H9 (cell line): ENCODE results near the gene NGDN. TPM values are rescaled to one million over a fixed set of nuclear protein-coding genes. Genes with fewer than 3 reads are reported as not detected.

Experiments
- DNase-seq: peaks from one replicate; pipeline ENCODE4 v3.0.0-alpha.2; 2017
- H2AFZ ChIP-seq: one replicate; pipeline ENCODE4 v1.6.1; 2013; ENCODE audit warnings: mild to moderate bottlenecking, low read length, control low read depth, moderate library complexity
- H2AK5ac ChIP-seq: 2 replicates; pipeline ENCODE4 v1.6.1; 2013; ENCODE audit warnings: low read length, control low read depth, mixed read lengths; ENCODE audit not compliant: insufficient read length
- H2BK120ac ChIP-seq: one replicate; pipeline ENCODE4 v1.6.1; 2013; ENCODE audit warnings: low read depth, mild to moderate bottlenecking, low read length, control low read depth, inconsistent platforms; ENCODE audit not compliant: poor library complexity, severe bottlenecking
- H2BK12ac ChIP-seq: 2 replicates; pipeline ENCODE4 v1.6.1; 2013; ENCODE audit warnings: low read length, control low read depth, mixed read lengths, low read depth; ENCODE audit not compliant: insufficient read length
- H2BK15ac ChIP-seq: 2 replicates; pipeline ENCODE4 v1.6.1; 2013; ENCODE audit warnings: low read depth, low read length, control low read depth
- H2BK20ac ChIP-seq: one replicate; pipeline ENCODE4 v1.6.1; 2013; ENCODE audit warnings: low read depth, mild to moderate bottlenecking, low read length, control low read depth, inconsistent platforms; ENCODE audit not compliant: poor library complexity, severe bottlenecking
- H2BK5ac ChIP-seq: 2 replicates; pipeline ENCODE4 v1.6.1; 2013; ENCODE audit warnings: low read length, control low read depth, mixed read lengths; ENCODE audit not compliant: insufficient read length
- H3K14ac ChIP-seq: 2 replicates; pipeline ENCODE4 v1.6.1; 2013; ENCODE audit warnings: low read length, control low read depth; ENCODE audit not compliant: insufficient read depth
- H3K18ac ChIP-seq: 2 replicates; pipeline ENCODE4 v1.6.1; 2013; ENCODE audit warnings: low read depth, mild to moderate bottlenecking, mixed read lengths, low read length, control low read depth; ENCODE audit not compliant: insufficient read length
- H3K23ac ChIP-seq: 2 replicates; pipeline ENCODE4 v1.6.1; 2013; ENCODE audit warnings: low read length, control low read depth, mixed read lengths, low read depth; ENCODE audit not compliant: insufficient read length
- H3K23me2 ChIP-seq: 2 replicates; pipeline ENCODE4 v1.6.1; 2013; ENCODE audit warnings: low read depth, mild to moderate bottlenecking, mixed read lengths, low read length, control low read depth; ENCODE audit not compliant: insufficient read length, poor library complexity, severe bottlenecking
- H3K27ac ChIP-seq: 2 replicates; pipeline ENCODE4 v1.5.1; 2013; ENCODE audit warnings: low read length, control low read depth, mixed read lengths, low read depth; ENCODE audit not compliant: insufficient read length
- H3K27me3 ChIP-seq: 2 replicates; pipeline ENCODE4 v1.6.1; 2013; ENCODE audit warnings: low read length, control low read depth, inconsistent platforms; ENCODE audit not compliant: insufficient read depth
- H3K4ac ChIP-seq: 2 replicates; pipeline ENCODE4 v1.6.1; 2013; ENCODE audit warnings: low read depth, mild to moderate bottlenecking, control low read depth, inconsistent platforms, low read length, moderate library complexity
- H3K4me1 ChIP-seq: 2 replicates; pipeline ENCODE4 v1.6.1; 2013; ENCODE audit warnings: low read length, control low read depth, inconsistent platforms; ENCODE audit not compliant: insufficient read depth
- H3K4me2 ChIP-seq: 2 replicates; pipeline ENCODE4 v1.6.1; 2013; ENCODE audit warnings: low read length, control low read depth, mixed read lengths; ENCODE audit not compliant: insufficient read length, insufficient read depth
- H3K56ac ChIP-seq: 2 replicates; pipeline ENCODE4 v1.6.1; 2013; ENCODE audit warnings: low read depth, mild to moderate bottlenecking, mixed read lengths, low read length, control low read depth; ENCODE audit not compliant: insufficient read length
- H3K79me1 ChIP-seq: 2 replicates; pipeline ENCODE4 v1.6.1; 2013; ENCODE audit warnings: low read depth, mild to moderate bottlenecking, moderate library complexity, low read length, control low read depth, inconsistent platforms; ENCODE audit not compliant: insufficient read depth, poor library complexity, severe bottlenecking
- H3K79me2 ChIP-seq: 2 replicates; pipeline ENCODE4 v1.6.1; 2013; ENCODE audit warnings: low read length, control low read depth, inconsistent platforms; ENCODE audit not compliant: insufficient read depth
- H3K9ac ChIP-seq: 2 replicates; pipeline ENCODE4 v1.6.1; 2013; ENCODE audit warnings: low read length, control low read depth, mixed read lengths; ENCODE audit not compliant: insufficient read length; ENCODE audit errors: extremely low read depth
- H3K9me3 ChIP-seq: one replicate; pipeline ENCODE4 v1.6.1; 2013; ENCODE audit warnings: low read depth, low read length, inconsistent platforms; ENCODE audit not compliant: control insufficient read depth
- H3T11ph ChIP-seq: one replicate; pipeline ENCODE4 v1.6.1; 2013; ENCODE audit warnings: mild to moderate bottlenecking, low read length, control low read depth, inconsistent platforms
- H4K20me1 ChIP-seq: one replicate; pipeline ENCODE4 v1.6.1; 2013; ENCODE audit not compliant: control insufficient read depth, insufficient read length, insufficient read depth
- H4K5ac ChIP-seq: 2 replicates; pipeline ENCODE4 v1.6.1; 2013; ENCODE audit warnings: low read depth, mild to moderate bottlenecking, mixed read lengths, low read length, control low read depth; ENCODE audit not compliant: insufficient read length
- H4K8ac ChIP-seq: replicated peaks from 2 replicates; pipeline ENCODE4 v1.6.1; 2013; ENCODE audit warnings: low read length, control low read depth, mixed read lengths, low read depth; ENCODE audit not compliant: insufficient read length
- H4K91ac ChIP-seq: 2 replicates; pipeline ENCODE4 v1.6.1; 2013; ENCODE audit warnings: low read depth, mild to moderate bottlenecking, moderate library complexity, mixed read lengths, low read length, control low read depth; ENCODE audit not compliant: insufficient read length
- H3K27ac Mint-ChIP-seq, 3 experiments: 2 replicates in 2 of 3; 3 replicates in 1 of 3; pipeline ENCODE4 v1.8.0; 2020 to 2021; ENCODE audit warnings: mixed read lengths in 3 of 3, mild to moderate bottlenecking in 1 of 3, moderate library complexity in 1 of 3
- H3K27me3 Mint-ChIP-seq: 2 replicates; pipeline ENCODE4 v1.8.0; 2021; ENCODE audit warnings: low read depth, mild to moderate bottlenecking, moderate library complexity, mixed read lengths
- H3K36me3 Mint-ChIP-seq, 3 experiments: 2 replicates in 2 of 3; 3 replicates in 1 of 3; pipeline ENCODE4 v1.8.0; 2020 to 2021; ENCODE audit warnings: low read depth in 3 of 3, mixed read lengths in 3 of 3; ENCODE audit not compliant: insufficient read depth in 1 of 3
- H3K4me1 Mint-ChIP-seq, 2 experiments: 2 replicates each; pipeline ENCODE4 v1.8.0; 2020; ENCODE audit warnings: mixed read lengths in 2 of 2
- H3K4me3 Mint-ChIP-seq, 2 experiments: 2 replicates in 1 of 2; 3 replicates in 1 of 2; pipeline ENCODE4 v1.8.0; 2020 to 2021; ENCODE audit warnings: mild to moderate bottlenecking in 2 of 2, mixed read lengths in 2 of 2, moderate library complexity in 1 of 2
- H3K9me3 Mint-ChIP-seq, 2 experiments: 2 replicates in 1 of 2; 3 replicates in 1 of 2; pipeline ENCODE4 v1.8.0; 2020; ENCODE audit warnings: mild to moderate bottlenecking in 2 of 2, mixed read lengths in 2 of 2, moderate library complexity in 1 of 2
- CTCF ChIP-seq: fragments of 200-600 bp; sonication (generic); conservative IDR thresholded peaks from 3 replicates; pipeline ENCODE4 v1.8.0; 2021; ENCODE audit warnings: antibody characterized with exemption, mild to moderate bottlenecking
- WGBS: extraction: QIAGEN DNeasy Blood & Tissue Kit; methylation state at CpG from one replicate; pipeline ENCODE4 v1.1.7; 2013; ENCODE audit warnings: missing lambda C conversion rate, low lambda C conversion rate, mixed read lengths; ENCODE audit not compliant: insufficient read length; ENCODE audit errors: extremely low coverage; 5-methylcytosine and 5-hydroxymethylcytosine counted together
- long read RNA-seq: library from polyadenylated mRNA; unstranded; transcript quantifications from one replicate; pipeline ENCODE4 v2.0.0, GENCODE V29; 2020
- total RNA-seq: library from RNA; stranded (reverse); gene quantifications from 2 replicates; pipeline ENCODE4 v1.2.1, GENCODE V29; 2021

The NGDN gene, protein sequence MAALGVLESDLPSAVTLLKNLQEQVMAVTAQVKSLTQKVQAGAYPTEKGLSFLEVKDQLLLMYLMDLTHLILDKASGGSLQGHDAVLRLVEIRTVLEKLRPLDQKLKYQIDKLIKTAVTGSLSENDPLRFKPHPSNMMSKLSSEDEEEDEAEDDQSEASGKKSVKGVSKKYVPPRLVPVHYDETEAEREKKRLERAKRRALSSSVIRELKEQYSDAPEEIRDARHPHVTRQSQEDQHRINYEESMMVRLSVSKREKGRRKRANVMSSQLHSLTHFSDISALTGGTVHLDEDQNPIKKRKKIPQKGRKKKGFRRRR
- 51.7 and 53.1 TPM in 2 replicates for total RNA-seq
- long read RNA-seq, transcript NGDN-202 (11 exons, 1,143 nt): major isoform, 151 of 207 reads
- long read RNA-seq, partial matches to known transcripts: 12 of 207 reads
- long read RNA-seq, other reads (novel, unspliced or antisense): 37 of 207 reads

DNA sequence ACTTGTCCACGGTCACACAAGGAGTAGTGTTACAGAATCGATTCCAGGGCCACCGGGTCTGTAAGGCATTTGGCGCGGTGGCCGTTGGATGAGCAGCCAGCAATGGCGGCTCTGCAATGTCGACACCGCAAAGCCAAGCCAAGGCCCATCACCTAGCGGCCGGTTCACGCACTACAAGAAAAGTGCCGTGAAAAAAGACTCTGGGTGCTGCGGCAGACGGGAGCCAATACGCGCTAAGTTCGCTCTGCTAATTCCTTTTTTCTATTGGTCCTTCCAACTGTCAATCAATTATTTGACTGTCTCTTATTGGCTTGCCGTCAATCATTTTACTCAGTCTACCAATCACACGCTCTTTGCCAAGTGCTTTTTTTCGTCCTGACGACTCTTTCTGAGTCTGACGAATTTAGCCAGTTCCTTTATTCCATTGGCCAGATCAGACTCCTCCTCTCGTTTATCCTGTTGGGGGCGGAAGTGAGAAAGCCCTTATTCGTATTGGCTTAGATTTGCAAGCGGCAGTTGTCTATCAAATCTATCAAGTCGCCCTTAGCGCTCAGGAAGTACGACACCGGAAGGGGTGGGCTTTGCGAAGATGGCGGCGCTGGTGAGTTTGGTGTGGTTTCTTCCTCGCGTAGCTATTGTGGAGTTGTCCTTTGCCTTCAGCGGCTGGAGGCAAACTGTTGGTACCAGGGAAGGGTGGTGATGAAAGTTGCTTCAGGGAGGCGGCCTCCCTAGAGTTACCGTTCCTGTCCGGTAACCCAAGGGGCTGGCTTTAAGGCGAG is at the start of gene NGDN:
Gene NGDN (plus strand): TSS at position 577 of the 779 bp plus-strand sequence. CDS start 13 bp downstream, at position 590.
- Mint-ChIP-seq H3K9me3 (no peaks in the 10 kb centered on the region), H3K27me3 (peaks cover 11% of the 10 kb centered on the region), H3K4me3 (no peak within 1 kb of the TSS), H3K4me1 (peaks cover 0 to 4% of the 10 kb centered on the region in 2 experiments; a peak in 2 of 4 replicates), H3K36me3 (peaks cover 16 to 35% (median 31%) of the 10 kb centered on the region in 3 experiments; a peak in 6 of 7 replicates), H3K27ac (no peak within 1 kb of the TSS; a peak in 1 of 7 replicates)
- H2BK20ac ChIP-seq: no peak within 1 kb of the TSS
- H3K27ac ChIP-seq: peak within 1 kb of the TSS; percentile 24
- H4K20me1 ChIP-seq: no peaks in the 10 kb centered on the region
- peaks cover 3% of the 10 kb centered on the region for H3K23me2 ChIP-seq
- H2BK15ac ChIP-seq: no peak within 1 kb of the TSS
- no peak within 1 kb of the TSS for H3T11ph ChIP-seq
- peak within 1 kb of the TSS; percentile 77; the same call in 1 of the 2 replicates for H3K14ac ChIP-seq
- peak within 1 kb of the TSS; percentile 98 for H3K9ac ChIP-seq
- no peak within 1 kb of the TSS for H2AFZ ChIP-seq
- H3K4ac ChIP-seq: no peak within 1 kb of the TSS
- H3K4me2 ChIP-seq: peak within 1 kb of the TSS; percentile 88
- no peak within 1 kb of the TSS for H4K91ac ChIP-seq
- H3K23ac ChIP-seq: no peak within 1 kb of the TSS
- H3K4me1 ChIP-seq: no peaks in the 10 kb centered on the region
- no peak within 1 kb of the TSS for H2BK12ac ChIP-seq
- no peaks in the 10 kb centered on the region for H3K9me3 ChIP-seq
- H4K8ac ChIP-seq: no peak within 1 kb of the TSS
- no peaks in the 10 kb centered on the region for H3K27me3 ChIP-seq
- DNase-seq: peak; percentile 97
- H2BK5ac ChIP-seq: peak within 1 kb of the TSS; percentile 88
- H3K79me2 ChIP-seq: peaks cover 3% of the 10 kb centered on the region; the same call in 1 of the 2 replicates
- peak; percentile 90 for TF ChIP-seq CTCF
- H2AK5ac ChIP-seq: no peak within 1 kb of the TSS
- no peak within 1 kb of the TSS for H2BK120ac ChIP-seq
- H4K5ac ChIP-seq: peak within 1 kb of the TSS; percentile 90
- no peak within 1 kb of the TSS for H3K56ac ChIP-seq
- H3K79me1 ChIP-seq: no peaks in the 10 kb centered on the region
- peak within 1 kb of the TSS; percentile 94 for H3K18ac ChIP-seq
- WGBS: no CpG with 5 or more reads among the region's 41 CpGs
